HG02571 (cell line): Measurements from ENCODE around the gene TXNDC12.
"Not testable (repeated sequence)": the region's sequence is repeated elsewhere in the genome, so short reads cannot be mapped to it uniquely, and the experiment has no call there.

Experiments used
- ATAC-seq: cut with Tn5 transposase; IDR thresholded peaks from one replicate; pipeline ENCODE4 v1.9.1; 2021; ENCODE audit warnings: mild to moderate bottlenecking, moderate library complexity; ENCODE audit not compliant: unreplicated experiment

Gene TXNDC12

GRCh38 chr1:52049337-52049736 lies 5.7 kb downstream of the TXNDC12 start:
- not testable (repeated sequence) for ATAC-seq

DNA sequence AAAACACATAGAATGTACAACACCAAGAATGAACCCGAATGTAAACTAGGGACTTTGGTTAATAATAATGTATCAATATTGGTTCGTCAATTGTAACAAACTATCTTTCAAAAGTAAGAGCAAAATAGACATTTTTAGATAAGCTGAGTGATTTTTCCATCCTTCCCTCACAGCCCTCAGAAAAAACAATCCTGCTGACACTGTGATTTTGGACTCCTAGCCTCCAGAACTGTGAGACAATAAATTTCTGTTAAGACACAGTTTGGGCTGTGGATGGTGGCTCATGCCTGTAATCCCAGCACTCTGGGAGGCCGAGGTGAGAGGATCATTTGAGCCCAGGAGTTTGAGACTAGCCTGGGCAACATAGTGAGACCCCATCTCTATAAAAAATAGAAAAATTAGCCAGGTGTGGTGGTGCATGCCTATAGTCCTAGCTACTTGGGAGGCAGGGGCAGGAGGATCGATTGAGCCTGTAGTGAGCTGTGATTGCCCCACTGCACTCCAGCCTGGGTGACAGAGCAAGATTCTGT lies 9.3 kb downstream of the TXNDC12 start:
- not testable (repeated sequence) for ATAC-seq

DNA sequence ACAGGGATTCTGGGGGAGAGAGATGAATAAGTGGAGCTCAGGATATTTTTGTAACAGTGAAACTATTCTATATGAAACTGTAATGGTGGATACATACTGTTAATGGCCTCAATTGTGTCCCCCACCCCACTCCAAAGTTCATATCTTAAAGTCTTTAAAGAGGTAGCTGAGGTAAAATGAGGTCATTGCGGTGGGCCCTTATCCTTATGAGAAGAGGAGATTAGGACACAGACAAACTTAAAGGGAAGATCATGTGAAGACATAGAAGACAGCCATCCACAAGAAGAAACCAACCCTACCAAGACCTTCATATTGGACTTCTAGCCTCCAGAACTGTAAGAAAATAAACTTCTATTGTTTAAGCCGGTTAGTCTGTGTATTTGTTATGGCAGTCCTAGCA lies 9.8 kb downstream of the TXNDC12 start:
- ATAC-seq = no peak

DNA sequence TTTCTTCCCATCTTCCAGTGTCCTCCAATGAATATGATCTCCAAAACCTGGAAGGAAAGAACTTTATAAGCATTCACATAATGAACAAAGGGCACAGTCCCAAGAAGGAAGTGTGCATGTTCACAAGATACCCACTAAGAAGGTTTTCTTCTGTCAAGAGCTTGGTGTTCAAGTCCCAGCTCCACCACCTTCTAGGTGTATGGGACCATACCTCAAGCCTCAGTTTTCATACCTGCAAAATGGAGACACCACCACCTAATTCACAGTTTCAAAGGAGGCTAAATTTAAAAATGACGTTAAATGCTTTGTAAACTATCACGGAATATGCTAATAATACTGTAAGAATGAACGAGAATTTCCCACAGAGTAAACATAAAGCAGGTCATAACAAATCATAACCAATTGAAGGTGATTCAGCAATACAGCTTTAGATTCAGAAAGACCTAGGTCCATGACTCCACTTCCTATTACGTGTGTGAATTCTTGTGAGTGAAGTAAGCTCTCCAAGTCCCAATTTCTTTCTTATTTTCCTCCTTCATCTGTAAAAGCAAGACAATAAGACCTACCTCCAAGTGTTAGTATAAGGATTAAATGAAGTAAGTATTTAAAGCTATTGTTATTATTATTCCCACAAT lies 13.3 kb downstream of the TXNDC12 start:
- ATAC-seq = no peak

DNA sequence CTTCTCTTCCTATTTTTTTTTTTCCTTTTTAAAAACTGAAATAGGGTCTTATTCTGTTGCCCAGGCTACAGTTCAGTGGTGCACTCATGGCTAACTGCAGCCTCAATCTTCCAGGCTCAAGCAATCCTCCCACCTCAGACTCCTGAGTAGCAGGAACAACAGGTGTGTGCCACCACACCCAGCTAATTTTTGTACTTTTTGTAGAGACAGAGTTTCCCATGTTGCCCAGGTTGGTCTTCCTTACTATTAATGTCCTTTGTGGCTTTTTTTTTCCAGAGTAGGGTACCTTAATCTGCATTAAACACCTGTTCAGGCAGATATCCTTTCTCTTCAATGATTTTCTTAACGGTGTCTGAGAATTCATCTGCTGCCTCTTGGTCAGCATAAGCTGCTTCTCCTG lies 17.1 kb downstream of the TXNDC12 start:
- ATAC-seq = no peak

GRCh38 chr1:52037402-52037814 lies 17.6 kb downstream of the TXNDC12 start:
- ATAC-seq = no peak

GRCh38 chr1:52034050-52034384 lies 21.0 kb downstream of the TXNDC12 start:
- ATAC-seq = no peak

DNA sequence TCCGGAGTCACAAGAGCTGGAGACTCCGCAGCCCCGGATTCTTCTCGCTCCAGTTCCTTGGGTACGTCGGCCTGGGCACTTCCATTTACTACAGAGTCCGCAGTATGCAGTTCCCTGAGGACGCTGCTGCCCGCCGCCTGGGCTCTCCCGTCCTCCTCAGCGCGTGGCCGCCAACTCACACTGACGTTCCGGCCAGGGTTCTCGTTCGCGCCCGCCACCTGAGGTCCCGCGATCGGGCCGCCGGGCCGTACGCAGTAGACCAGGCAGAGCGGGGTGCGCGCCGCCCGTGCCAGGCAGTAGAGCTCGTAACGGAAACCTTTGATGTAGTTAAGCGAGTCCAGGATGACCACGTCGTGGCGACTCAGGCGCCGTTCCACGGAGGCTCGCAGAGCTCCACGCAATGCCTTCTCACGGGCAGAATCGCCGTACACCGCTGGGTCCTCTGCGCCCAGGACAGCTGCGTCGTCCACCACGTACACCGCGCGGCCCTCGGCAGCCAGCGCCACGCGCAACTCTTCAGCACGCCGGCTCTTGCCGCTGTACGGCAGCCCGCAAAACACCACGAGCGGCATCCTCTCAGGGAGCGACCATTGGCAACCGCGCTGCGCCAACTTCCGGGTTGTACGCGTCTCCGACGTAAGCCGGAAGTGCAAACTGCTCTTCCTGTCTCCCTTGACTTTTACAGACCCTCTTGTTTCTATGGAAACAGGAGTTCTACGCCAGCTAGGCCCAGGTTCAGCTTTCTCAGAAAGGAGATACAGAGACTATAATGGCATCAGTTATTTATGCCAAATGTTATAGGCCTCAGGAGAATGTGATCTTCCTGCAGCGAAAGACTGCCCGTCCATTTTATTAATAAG lies 21.6 kb downstream of the TXNDC12 start, which contains the start of gene KTI12:
KTI12 (minus strand) TSS at position 621 of the 860 bp plus-strand sequence; CDS start at position 572, 49 bp downstream.
- peak; percentile 74 for ATAC-seq

- ATAC-seq = peak; percentile 51
These were observed 22.2 kb downstream of the TXNDC12 start for GRCh38 chr1:52032785-52033131.

- ATAC-seq = peak; percentile 33
These were observed 22.7 kb downstream of the TXNDC12 start for GRCh38 chr1:52032124-52032784.

DNA sequence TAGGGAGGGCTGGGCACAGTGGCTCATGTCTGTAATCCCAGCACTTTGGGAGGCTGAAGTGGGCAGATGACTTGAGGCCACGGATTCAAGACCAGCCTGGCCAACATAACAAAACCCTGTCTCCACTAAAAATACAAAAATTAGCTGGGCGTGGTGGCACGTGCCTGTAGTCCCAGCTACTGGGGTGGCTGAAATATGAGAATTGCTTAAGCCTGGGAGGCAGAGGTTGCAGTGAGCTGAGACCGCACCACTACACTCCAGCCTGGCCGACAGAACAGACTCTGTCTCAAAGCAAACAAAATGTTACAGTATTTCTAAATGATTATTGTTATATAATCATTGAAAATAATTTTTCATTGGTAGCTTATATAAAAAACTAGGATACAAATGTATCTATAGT lies 26.2 kb downstream of the TXNDC12 start:
- ATAC-seq = not testable (repeated sequence)

- ATAC-seq = no peak
These were observed 26.7 kb downstream of the TXNDC12 start for GRCh38 chr1:52028328-52028727.

DNA sequence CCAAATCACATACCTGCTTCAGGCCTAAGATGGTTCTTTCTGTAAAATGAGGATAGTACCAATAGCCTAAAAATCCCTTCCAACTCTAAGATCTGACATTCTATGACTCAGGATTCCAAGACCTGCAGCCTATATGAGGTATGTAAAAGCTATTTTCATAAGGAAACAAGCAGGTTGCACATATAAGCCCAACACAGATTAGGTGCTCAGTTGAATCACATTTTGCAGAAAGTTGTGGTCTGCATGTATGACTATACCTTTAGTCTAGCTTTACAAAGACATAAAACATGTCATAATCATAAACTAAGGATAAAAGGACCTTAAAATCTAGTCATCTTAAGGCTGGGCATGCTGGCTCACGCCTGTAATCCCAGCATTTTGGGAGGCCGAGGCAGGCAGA lies 28.7 kb downstream of the TXNDC12 start:
- ATAC-seq = no peak

GRCh38 chr1:52022133-52022532 lies 32.9 kb downstream of the TXNDC12 start:
- ATAC-seq = no peak

GRCh38 chr1:52008071-52008809 lies 46.8 kb downstream of the TXNDC12 start:
- no peak for ATAC-seq

DNA sequence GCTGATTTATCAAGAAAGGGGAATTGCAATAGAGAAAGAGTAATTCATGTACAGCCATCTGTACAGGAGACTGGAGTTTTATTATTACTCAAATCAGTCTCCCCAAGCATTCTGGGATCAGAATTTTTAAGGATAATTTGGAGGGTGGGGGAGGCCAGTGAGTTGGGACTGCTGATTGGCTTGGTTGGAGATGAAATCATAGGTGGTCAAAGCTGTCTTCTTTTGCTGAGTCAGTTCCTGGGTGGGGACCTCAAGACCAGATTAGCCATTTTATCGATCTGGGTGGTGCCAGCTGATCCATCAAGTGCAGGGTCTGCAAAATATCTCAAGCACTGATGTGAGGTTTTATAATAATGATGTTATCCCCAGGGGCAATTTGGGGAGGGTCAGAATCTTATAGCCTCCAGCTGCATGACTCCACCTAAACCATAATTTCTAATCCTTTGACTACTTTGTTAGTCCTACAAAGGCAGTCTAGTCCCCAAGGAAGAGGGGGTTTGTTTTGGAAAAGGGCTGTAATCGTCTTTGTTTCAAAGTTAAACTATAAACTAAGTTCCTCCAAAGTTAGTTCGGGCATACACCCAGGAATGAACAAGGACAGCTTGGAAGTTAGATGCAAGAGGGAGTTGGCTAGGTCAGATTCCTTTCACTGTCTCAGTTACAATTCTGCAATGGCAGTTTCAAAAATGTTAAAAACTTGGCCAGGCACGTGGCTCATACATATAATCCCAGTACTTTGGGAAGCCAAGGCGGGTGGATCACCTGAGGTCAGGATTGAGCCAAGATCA lies 47.6 kb downstream of the TXNDC12 start:
- no peak for ATAC-seq

- not testable (repeated sequence) for ATAC-seq
These were observed 48.9 kb downstream of the TXNDC12 start for GRCh38 chr1:52006081-52006553.

DNA sequence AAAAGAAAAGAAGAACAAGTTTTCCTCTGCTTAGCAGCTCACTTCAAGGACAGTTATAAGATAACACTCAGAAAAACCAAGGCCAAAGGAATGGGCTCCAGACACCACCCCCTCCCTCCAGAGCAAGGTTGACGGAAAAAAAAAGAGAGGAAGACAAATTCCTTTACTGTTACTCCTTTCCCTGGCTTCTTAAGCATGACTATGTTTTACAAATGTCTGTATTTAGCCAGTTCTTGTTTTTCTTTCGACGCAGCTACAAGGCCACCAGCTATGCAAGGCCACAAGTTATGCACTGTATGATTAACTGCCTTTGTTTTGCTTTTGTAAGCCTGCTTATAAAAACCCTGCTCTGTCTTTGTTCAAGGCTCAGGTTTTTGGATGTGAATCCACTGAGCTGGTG lies 49.4 kb downstream of the TXNDC12 start:
- ATAC-seq = not testable (repeated sequence)

- no peak for ATAC-seq
These were observed 51.1 kb downstream of the TXNDC12 start for GRCh38 chr1:52003877-52004276.
